Astrocyte (in vitro differentiated cells and primary cell): ENCODE results near the gene ERO1A. TPM values are rescaled to one million over a fixed set of nuclear protein-coding genes. Genes with fewer than 3 reads are reported as not detected.

Experiments used
- DNase-seq: peaks from one replicate; pipeline ENCODE4 v3.0.0-alpha.2; 2010; ENCODE audit warnings: low read depth
- FAIRE-seq: peaks from 2 replicates; lab custom pipeline; 2011; peaks lifted over from hg19 to GRCh38; lab: Jason Lieb, UNC
- H2AFZ ChIP-seq: 2 replicates; pipeline ENCODE4 v1.6.0; 2012; ENCODE audit warnings: low read depth, low read length, inconsistent platforms
- H3K27ac ChIP-seq: 2 replicates; pipeline ENCODE4 v1.5.1; 2011; ENCODE audit warnings: low read depth, low read length, inconsistent platforms
- H3K27me3 ChIP-seq: 2 replicates; pipeline ENCODE4 v1.6.0; 2011; ENCODE audit warnings: low read length, inconsistent platforms; ENCODE audit not compliant: insufficient read depth
- H3K36me3 ChIP-seq: 2 replicates; pipeline ENCODE4 v1.5.1; 2011; ENCODE audit warnings: low read length, inconsistent platforms; ENCODE audit not compliant: insufficient read depth
- H3K4me1 ChIP-seq: 2 replicates; pipeline ENCODE4 v1.5.1; 2011; ENCODE audit warnings: low read length, inconsistent platforms; ENCODE audit not compliant: insufficient read depth
- H3K4me2 ChIP-seq: 2 replicates; pipeline ENCODE4 v1.6.0; 2012; ENCODE audit warnings: low read length, inconsistent platforms
- H3K4me3 ChIP-seq: 2 replicates; pipeline ENCODE4 v1.5.1; 2011; ENCODE audit warnings: low read depth, mild to moderate bottlenecking, low read length, inconsistent platforms; ENCODE audit not compliant: insufficient read depth
- H3K79me2 ChIP-seq: 2 replicates; pipeline ENCODE4 v1.6.0; 2012; ENCODE audit warnings: mild to moderate bottlenecking, low read length, inconsistent platforms; ENCODE audit not compliant: insufficient read depth
- H3K9ac ChIP-seq: 2 replicates; pipeline ENCODE4 v1.6.0; 2012; ENCODE audit warnings: mild to moderate bottlenecking, low read length, inconsistent platforms
- H3K9me3 ChIP-seq: 2 replicates; pipeline ENCODE4 v1.5.1; 2012; ENCODE audit warnings: low read depth, mild to moderate bottlenecking, low read length, inconsistent platforms; ENCODE audit not compliant: insufficient read depth
- H4K20me1 ChIP-seq: 2 replicates; pipeline ENCODE4 v1.6.0; 2012; ENCODE audit warnings: low read length, inconsistent platforms; ENCODE audit not compliant: insufficient read depth
- H3K27ac Mint-ChIP-seq: one replicate; pipeline ENCODE4 v1.8.0; 2021; ENCODE audit warnings: mild to moderate bottlenecking, mixed read lengths; ENCODE audit not compliant: unreplicated experiment
- H3K27me3 Mint-ChIP-seq: one replicate; pipeline ENCODE4 v1.8.0; 2021; ENCODE audit warnings: low read depth, mixed read lengths; ENCODE audit not compliant: unreplicated experiment
- H3K36me3 Mint-ChIP-seq: one replicate; pipeline ENCODE4 v1.8.0; 2021; ENCODE audit warnings: low read depth, mixed read lengths; ENCODE audit not compliant: unreplicated experiment
- H3K4me1 Mint-ChIP-seq: one replicate; pipeline ENCODE4 v1.8.0; 2021; ENCODE audit warnings: low read depth, mixed read lengths; ENCODE audit not compliant: unreplicated experiment
- H3K4me3 Mint-ChIP-seq: one replicate; pipeline ENCODE4 v1.8.0; 2021; ENCODE audit warnings: mild to moderate bottlenecking, moderate library complexity, mixed read lengths; ENCODE audit not compliant: unreplicated experiment
- H3K9me3 Mint-ChIP-seq: one replicate; pipeline ENCODE4 v1.8.0; 2021; ENCODE audit warnings: mild to moderate bottlenecking, mixed read lengths; ENCODE audit not compliant: unreplicated experiment
- EZH2 ChIP-seq: IDR thresholded peaks from 2 replicates; pipeline ENCODE4 v1.6.1; 2012; ENCODE audit warnings: mild to moderate bottlenecking, low read length, inconsistent platforms; ENCODE audit not compliant: insufficient read depth
- total RNA-seq: library from RNA; stranded (reverse); gene quantifications from 2 replicates; pipeline ENCODE4 v1.2.1, GENCODE V29; 2021
- TF ChIP-seq, protein P1 (sequence below): IDR thresholded peaks from 2 replicates; pipeline ENCODE4 v1.5.1; 2011; ENCODE audit warnings: low read depth, mild to moderate bottlenecking, inconsistent platforms, low read length, moderate library complexity; ENCODE audit not compliant: insufficient read depth

ERO1A gene
- total RNA-seq, 1 donor from 2014 or later, result 80.5 TPM

DNA sequence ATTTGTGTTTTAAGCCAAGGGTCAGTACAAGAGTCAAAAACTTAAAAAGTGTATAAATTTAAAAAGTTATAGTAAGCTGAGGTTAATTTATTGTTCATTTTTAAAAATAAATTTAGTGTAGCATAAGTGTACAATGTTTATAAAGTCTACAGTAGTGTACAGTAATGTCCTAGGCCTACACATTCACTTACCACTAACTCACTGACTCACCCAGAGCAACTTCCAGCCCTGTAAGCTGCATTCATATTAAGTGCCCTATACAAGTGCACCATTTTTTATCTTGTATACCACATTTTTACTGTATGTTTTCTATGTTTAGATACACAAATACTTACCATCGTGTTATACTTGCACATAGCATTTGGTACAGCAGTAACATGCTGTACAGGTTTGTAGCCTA is 105.0 kb downstream of the ERO1A start:
- no peaks in the 10 kb centered on the region for H4K20me1 ChIP-seq
- Mint-ChIP-seq H3K4me1 (no peaks in the 10 kb centered on the region), H3K4me3 (no peak overlapping the region), H3K27me3 (no peaks in the 10 kb centered on the region), H3K27ac (no peak overlapping the region), H3K36me3 (no peaks in the 10 kb centered on the region), H3K9me3 (peaks cover 11% of the 10 kb centered on the region)
- H3K27ac ChIP-seq, result no peak overlapping the region
- no peak overlapping the region for H3K9ac ChIP-seq
- no peak overlapping the region for H3K4me2 ChIP-seq
- no peak overlapping the region for H2AFZ ChIP-seq
- no peak for DNase-seq
- H3K4me3 ChIP-seq, result no peak overlapping the region
- H3K4me1 ChIP-seq, result no peaks in the 10 kb centered on the region
- no peak for TF ChIP-seq EZH2
- TF ChIP-seq, protein P1, sequence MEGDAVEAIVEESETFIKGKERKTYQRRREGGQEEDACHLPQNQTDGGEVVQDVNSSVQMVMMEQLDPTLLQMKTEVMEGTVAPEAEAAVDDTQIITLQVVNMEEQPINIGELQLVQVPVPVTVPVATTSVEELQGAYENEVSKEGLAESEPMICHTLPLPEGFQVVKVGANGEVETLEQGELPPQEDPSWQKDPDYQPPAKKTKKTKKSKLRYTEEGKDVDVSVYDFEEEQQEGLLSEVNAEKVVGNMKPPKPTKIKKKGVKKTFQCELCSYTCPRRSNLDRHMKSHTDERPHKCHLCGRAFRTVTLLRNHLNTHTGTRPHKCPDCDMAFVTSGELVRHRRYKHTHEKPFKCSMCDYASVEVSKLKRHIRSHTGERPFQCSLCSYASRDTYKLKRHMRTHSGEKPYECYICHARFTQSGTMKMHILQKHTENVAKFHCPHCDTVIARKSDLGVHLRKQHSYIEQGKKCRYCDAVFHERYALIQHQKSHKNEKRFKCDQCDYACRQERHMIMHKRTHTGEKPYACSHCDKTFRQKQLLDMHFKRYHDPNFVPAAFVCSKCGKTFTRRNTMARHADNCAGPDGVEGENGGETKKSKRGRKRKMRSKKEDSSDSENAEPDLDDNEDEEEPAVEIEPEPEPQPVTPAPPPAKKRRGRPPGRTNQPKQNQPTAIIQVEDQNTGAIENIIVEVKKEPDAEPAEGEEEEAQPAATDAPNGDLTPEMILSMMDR, result no peak
- no peak for FAIRE-seq
- no peaks in the 10 kb centered on the region for H3K27me3 ChIP-seq
- H3K9me3 ChIP-seq, result no peaks in the 10 kb centered on the region
- H3K36me3 ChIP-seq, result no peaks in the 10 kb centered on the region
- no peaks in the 10 kb centered on the region for H3K79me2 ChIP-seq

Other genes with a start within 250 kb of the ERO1A start
- 1.7 and 1.9 TPM in 2 replicates for gene TXNDC16, start 143.1 kb downstream of the ERO1A start, total RNA-seq
- gene GPR137C, start 142.7 kb downstream of the ERO1A start, total RNA-seq, result 0.70 and 1.1 TPM in 2 replicates
- 70.0 and 74.1 TPM in 2 replicates for gene PSMC6, start 11.6 kb upstream of the ERO1A start, total RNA-seq
- gene STYX, start 34.6 kb upstream of the ERO1A start, total RNA-seq, result 24.3 and 26.3 TPM in 2 replicates
- gene GNPNAT1, start 96.0 kb upstream of the ERO1A start, total RNA-seq, result 32.4 and 37.7 TPM in 2 replicates